GM21528 (cell line): ENCODE data around the gene MT1X.

ENCODE experiments used
- ATAC-seq: cut with Tn5 transposase; IDR thresholded peaks from one replicate; pipeline ENCODE4 v1.9.1; 2021; ENCODE audit warnings: mild to moderate bottlenecking, moderate library complexity; ENCODE audit not compliant: unreplicated experiment, low FRiP score

The MT1X gene

GRCh38 chr16:56675685-56676210, 6.5 kb upstream of the MT1X start:
- no peak for ATAC-seq

GRCh38 chr16:56677474-56677873, 4.8 kb upstream of the MT1X start:
- no peak for ATAC-seq

GRCh38 chr16:56679078-56679730, 3.1 kb upstream of the MT1X start:
- ATAC-seq: no peak

GRCh38 chr16:56679818-56680217, 2.5 kb upstream of the MT1X start:
- no peak for ATAC-seq

- ATAC-seq: peak; percentile 16
These were observed 580 bp downstream of the MT1X start for GRCh38 chr16:56682703-56683397.

- ATAC-seq: no peak
These were observed 1.3 kb downstream of the MT1X start for GRCh38 chr16:56683424-56684172.

- no peak for ATAC-seq
These were observed 2.1 kb downstream of the MT1X start for GRCh38 chr16:56684256-56684925.

- no peak for ATAC-seq
These were observed 2.8 kb downstream of the MT1X start for GRCh38 chr16:56684926-56685590.

GRCh38 chr16:56686758-56687157, 4.5 kb downstream of the MT1X start:
- ATAC-seq: no peak

- no peak for ATAC-seq
These were observed 6.5 kb downstream of the MT1X start for GRCh38 chr16:56688762-56689161.

GRCh38 chr16:56689171-56689570, 6.9 kb downstream of the MT1X start:
- ATAC-seq: no peak

- no peak for ATAC-seq
These were observed 8.3 kb downstream of the MT1X start for GRCh38 chr16:56690420-56691122.

- ATAC-seq: no peak
These were observed 9.6 kb downstream of the MT1X start for GRCh38 chr16:56691885-56692284.

- no peak for ATAC-seq
These were observed 13.0 kb downstream of the MT1X start for GRCh38 chr16:56695246-56695645.

GRCh38 chr16:56697456-56698155, 15.3 kb downstream of the MT1X start:
- ATAC-seq: no peak

- no peak for ATAC-seq
These were observed 17.9 kb downstream of the MT1X start for GRCh38 chr16:56700195-56700594.

- no peak for ATAC-seq
These were observed 18.4 kb downstream of the MT1X start for GRCh38 chr16:56700631-56701030.

GRCh38 chr16:56701534-56701933, 19.3 kb downstream of the MT1X start:
- no peak for ATAC-seq

GRCh38 chr16:56702836-56703235, 20.6 kb downstream of the MT1X start:
- no peak for ATAC-seq
